H1 (cell line): ENCODE measurements around the gene ARL5C. TPM values are rescaled to one million over a fixed set of nuclear protein-coding genes. Genes with fewer than 3 reads are reported as not detected.
A peak's percentile ranks its signal among the peaks of the same experiment; 100 is the strongest.

Experiments used
- JUND ChIP-seq: IDR thresholded peaks from 2 replicates; pipeline ENCODE4 v1.6.1; 2011; ENCODE audit warnings: mild to moderate bottlenecking, improper control_type of control experiment, low read length
- KDM4A ChIP-seq: IDR thresholded peaks from one replicate; pipeline ENCODE4 v1.7.1; 2012; ENCODE audit warnings: low read depth, mild to moderate bottlenecking, moderate library complexity, low read length, inconsistent platforms; ENCODE audit not compliant: severe bottlenecking
- NRF1 ChIP-seq: IDR thresholded peaks from 2 replicates; pipeline ENCODE4 v1.6.1; 2011; ENCODE audit warnings: mild to moderate bottlenecking, low read depth, low read length, improper control_type of control experiment
- POLR2A ChIP-seq, 2 experiments: IDR thresholded peaks; 1 replicate in 1 of 2; 2 replicates in 1 of 2; pipeline ENCODE4 v1.6.1; 2011; ENCODE audit warnings: low read depth in 2 of 2, low read length in 2 of 2, mild to moderate bottlenecking in 2 of 2; ENCODE audit errors: control extremely low read depth in 1 of 2
- POLR2AphosphoS5 ChIP-seq: IDR thresholded peaks from 2 replicates; pipeline ENCODE4 v1.6.1; 2011; ENCODE audit warnings: low read depth, low read length
- RFX5 ChIP-seq: IDR thresholded peaks from 2 replicates; pipeline ENCODE4 v1.6.1; 2011; ENCODE audit warnings: low read depth, low read length, improper control_type of control experiment, borderline replicate concordance
- TAF7 ChIP-seq: optimal IDR thresholded peaks from 2 replicates; pipeline ENCODE3; 2011; ENCODE audit warnings: low read depth, mild to moderate bottlenecking, inconsistent platforms, low read length, moderate library complexity, borderline replicate concordance
- TBP ChIP-seq: IDR thresholded peaks from 2 replicates; pipeline ENCODE4 v1.6.1; 2011; ENCODE audit warnings: low read depth, low read length, improper control_type of control experiment
- TCF12 ChIP-seq: IDR thresholded peaks from 2 replicates; pipeline ENCODE4 v1.6.1; 2011; ENCODE audit warnings: low read depth, mild to moderate bottlenecking, low read length
- YY1 ChIP-seq: IDR thresholded peaks from 2 replicates; pipeline ENCODE4 v1.6.1; 2011; ENCODE audit warnings: low read depth, mild to moderate bottlenecking, low read length
- polyA plus RNA-seq, 7 experiments: library from polyadenylated mRNA; depleted of rRNA in 3 of 7; stranded (reverse) in 5 of 7; unstranded in 2 of 7; fragments of >200 nt in 5 of 7; fragments of 200-250 nt in 2 of 7; gene quantifications; 1 replicate in 5 of 7; 2 replicates in 1 of 7; 4 replicates in 1 of 7; pipeline versions ENCODE4 v1.2.1 to v1.2.3, GENCODE V29; 2011 to 2013; ENCODE audit warnings: missing spikeins in 2 of 7, mixed read lengths in 2 of 7
- total RNA-seq: library from RNA; stranded (reverse); fragmentation: NEBNext Ultra II Directional; extraction: Animal tissue kit (Norgen Biotek cat#: 25700); gene quantifications from 2 replicates; pipeline ENCODE4 v1.2.1, GENCODE V29; 2021

The ARL5C gene
- total and polyA plus RNA-seq, 2 of the 8 experiments (the other 6 are each of a cell fraction or from before 2014, with no cell fraction given): not detected

DNA sequence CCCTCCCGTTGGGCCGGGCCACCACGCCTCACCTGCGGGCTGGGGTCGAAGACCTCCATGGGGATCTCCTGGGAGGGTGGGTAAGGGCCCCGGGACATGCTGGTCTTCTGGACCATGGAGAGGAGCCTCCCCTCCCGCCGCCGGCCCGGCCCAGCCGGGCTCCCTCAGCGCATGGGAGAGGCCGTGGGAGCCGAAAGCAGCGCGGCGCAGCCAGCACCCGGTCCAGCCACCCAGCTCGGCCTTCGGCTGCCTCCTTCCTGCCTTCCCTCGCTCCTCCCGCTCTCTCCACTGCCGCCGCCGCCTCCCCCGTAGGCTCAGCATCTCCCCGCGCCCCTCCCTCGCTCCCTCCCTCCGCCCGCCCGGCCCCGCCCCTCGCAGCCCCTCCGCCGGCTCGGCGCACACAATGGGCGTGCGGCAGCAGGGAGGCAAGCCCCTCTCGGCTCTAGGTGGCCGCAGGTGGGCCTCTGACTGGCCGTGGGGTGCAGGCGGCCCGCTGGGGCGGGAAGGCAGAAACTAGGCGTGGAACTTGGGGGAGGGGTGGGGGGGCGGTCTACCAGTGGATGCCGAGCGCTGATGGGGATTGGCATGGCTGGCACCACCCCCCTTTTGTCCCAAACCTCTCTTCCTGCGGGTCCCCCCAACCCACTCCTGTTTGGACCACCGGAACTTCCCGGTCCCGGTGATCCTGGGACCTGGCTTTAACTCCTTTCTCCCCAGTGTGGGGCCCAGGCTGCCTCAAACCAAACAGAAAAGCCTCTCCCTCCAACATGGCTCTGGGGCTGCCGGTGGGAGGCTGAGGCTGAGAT is 31.6 kb upstream of the ARL5C start, which contains the start of gene CACNB1 (continued):
- no peak for TF ChIP-seq RFX5
- TF ChIP-seq JUND: no peak
- peak in 1 of 2 experiments; percentile 38; a peak in 1 of 3 replicates for TF ChIP-seq POLR2A (IDR thresholded peaks at IDR 0.05; ENCODE audit: control extremely low read depth in 1 of 2, low read depth in 2 of 2, low read length in 2 of 2)
- TF ChIP-seq YY1: 0 out of 2 replicates have a peak, but pooled peaks have one; percentile 6
- TF ChIP-seq TAF7: peak; percentile 20
- peak; percentile 72 for TF ChIP-seq KDM4A
- TF ChIP-seq POLR2AphosphoS5: no peak
- no peak for TF ChIP-seq TCF12
- peak; percentile 54; the same call in 1 of the 2 replicates for TF ChIP-seq TBP
- TF ChIP-seq NRF1: no peak
